Neural cell (in vitro differentiated cells): Measurements from ENCODE around the gene FMR1.

ENCODE experiments used
- EZH2 ChIP-seq: fragments of 200-600, 300-800 bp; shearing (Covaris generic), sonication (generic); IDR thresholded peaks from 2 replicates; pipeline ENCODE4 v1.6.1; 2014; ENCODE audit warnings: antibody characterized with exemption, low read length, borderline replicate concordance, mild to moderate bottlenecking; ENCODE audit not compliant: insufficient read depth, poor library complexity, severe bottlenecking
- MXI1 ChIP-seq: fragments of 450-650 bp; conservative IDR thresholded peaks from 2 replicates; pipeline ENCODE4 v1.6.1; 2014; ENCODE audit warnings: antibody characterized with exemption, mild to moderate bottlenecking; ENCODE audit not compliant: poor library complexity, severe bottlenecking
- POLR2AphosphoS5 ChIP-seq: IDR thresholded peaks from 2 replicates; pipeline ENCODE4 v1.6.1; 2012
- RAD21 ChIP-seq: fragments of 450-650 bp; conservative IDR thresholded peaks from 2 replicates; pipeline ENCODE4 v1.6.1; 2014; ENCODE audit warnings: antibody characterized with exemption, mild to moderate bottlenecking, moderate library complexity
- TF ChIP-seq, protein P1 (sequence below): fragments of 450-650 bp; IDR thresholded peaks from 2 replicates; pipeline ENCODE4 v1.5.1; 2014; ENCODE audit warnings: antibody characterized with exemption, mild to moderate bottlenecking, moderate library complexity; ENCODE audit not compliant: poor library complexity, severe bottlenecking

GRCh38 chrX:147908106-147908505 is 3.6 kb upstream of the FMR1 start:
- TF ChIP-seq, protein P1, sequence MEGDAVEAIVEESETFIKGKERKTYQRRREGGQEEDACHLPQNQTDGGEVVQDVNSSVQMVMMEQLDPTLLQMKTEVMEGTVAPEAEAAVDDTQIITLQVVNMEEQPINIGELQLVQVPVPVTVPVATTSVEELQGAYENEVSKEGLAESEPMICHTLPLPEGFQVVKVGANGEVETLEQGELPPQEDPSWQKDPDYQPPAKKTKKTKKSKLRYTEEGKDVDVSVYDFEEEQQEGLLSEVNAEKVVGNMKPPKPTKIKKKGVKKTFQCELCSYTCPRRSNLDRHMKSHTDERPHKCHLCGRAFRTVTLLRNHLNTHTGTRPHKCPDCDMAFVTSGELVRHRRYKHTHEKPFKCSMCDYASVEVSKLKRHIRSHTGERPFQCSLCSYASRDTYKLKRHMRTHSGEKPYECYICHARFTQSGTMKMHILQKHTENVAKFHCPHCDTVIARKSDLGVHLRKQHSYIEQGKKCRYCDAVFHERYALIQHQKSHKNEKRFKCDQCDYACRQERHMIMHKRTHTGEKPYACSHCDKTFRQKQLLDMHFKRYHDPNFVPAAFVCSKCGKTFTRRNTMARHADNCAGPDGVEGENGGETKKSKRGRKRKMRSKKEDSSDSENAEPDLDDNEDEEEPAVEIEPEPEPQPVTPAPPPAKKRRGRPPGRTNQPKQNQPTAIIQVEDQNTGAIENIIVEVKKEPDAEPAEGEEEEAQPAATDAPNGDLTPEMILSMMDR, result no peak
- TF ChIP-seq RAD21 (no peak), MXI1 (no peak), POLR2AphosphoS5 (no peak), EZH2 (no peak)
